COR-L47 (cell line): Measurements from ENCODE around the gene WDR31.
"Not testable (repeated sequence)": the region's sequence is repeated elsewhere in the genome, so short reads cannot be mapped to it uniquely, and the experiment has no call there.

Experiments
- DNase-seq: peaks from one replicate; lab custom pipeline; 2025; lab: John Stamatoyannopoulos, UW

Gene WDR31

DNA sequence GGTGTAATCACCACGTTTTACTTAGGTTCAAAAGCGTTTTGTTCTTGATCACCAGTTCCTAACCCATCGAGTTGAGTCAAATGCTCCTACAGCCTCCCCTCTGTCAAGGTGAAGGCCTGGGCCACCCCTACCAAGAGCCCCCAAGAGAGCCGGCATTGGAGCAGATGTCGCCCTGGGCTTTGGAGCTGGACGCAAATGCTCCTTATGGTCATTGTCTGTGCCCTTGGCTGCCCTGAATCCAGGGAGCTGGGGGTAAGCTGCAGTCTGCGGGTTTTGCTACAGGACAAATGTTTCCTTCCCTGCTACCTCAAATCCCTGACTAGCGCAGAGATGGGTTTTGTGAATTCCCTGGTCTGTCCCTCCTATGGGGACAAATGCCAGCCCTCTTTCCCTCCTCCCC, 41.8 kb downstream of the WDR31 start:
- no peak for DNase-seq

GRCh38 chr9:113296796-113297558, 43.1 kb downstream of the WDR31 start:
- no peak for DNase-seq

DNA sequence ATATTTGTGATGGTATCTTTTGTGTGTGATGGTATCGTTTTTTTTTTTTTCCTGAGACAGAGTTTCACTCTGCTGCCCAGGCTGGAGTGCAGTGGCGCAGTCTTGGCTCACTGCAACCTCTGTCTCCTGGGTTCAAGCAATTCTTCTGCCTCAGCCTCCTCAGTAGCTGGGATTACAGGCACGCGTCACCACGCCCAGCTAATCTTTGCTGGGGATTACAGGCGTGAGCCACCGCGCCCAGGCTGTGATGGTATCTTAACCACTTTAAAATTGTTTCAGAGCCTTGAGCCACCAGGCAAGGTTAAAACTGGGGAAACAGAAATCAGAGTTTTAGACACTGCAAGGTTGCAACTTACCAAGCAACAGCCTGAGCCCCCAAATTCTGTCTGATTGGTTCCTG, 43.8 kb downstream of the WDR31 start:
- not testable (repeated sequence) for DNase-seq

GRCh38 chr9:113293285-113293878, 46.7 kb downstream of the WDR31 start:
- no peak for DNase-seq

DNA sequence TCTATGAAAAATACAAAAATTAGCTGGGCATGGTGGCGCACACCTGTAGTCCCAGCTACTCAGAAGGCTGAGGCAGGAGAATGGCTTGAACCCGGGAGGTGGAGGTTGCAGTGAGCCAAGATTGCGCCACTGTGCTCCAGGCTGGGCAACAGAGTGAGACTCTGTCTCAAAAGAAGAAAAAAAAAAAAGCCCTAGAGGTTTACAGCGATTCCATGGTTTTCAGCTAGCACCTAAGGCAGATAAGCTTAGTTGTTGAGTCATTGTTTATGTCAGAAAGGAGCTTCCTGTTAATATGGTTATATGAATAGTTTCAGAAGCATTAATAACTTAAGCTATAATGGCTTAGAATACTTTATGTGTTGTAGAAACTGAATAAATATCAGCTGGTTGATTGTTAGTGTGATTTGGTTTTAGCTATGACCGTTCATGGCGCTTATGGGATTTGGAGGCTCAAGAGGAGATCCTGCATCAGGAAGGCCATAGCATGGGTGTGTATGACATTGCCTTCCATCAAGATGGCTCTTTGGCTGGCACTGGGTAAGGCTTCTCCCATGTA, 49.9 kb downstream of the WDR31 start:
- DNase-seq, result no peak

DNA sequence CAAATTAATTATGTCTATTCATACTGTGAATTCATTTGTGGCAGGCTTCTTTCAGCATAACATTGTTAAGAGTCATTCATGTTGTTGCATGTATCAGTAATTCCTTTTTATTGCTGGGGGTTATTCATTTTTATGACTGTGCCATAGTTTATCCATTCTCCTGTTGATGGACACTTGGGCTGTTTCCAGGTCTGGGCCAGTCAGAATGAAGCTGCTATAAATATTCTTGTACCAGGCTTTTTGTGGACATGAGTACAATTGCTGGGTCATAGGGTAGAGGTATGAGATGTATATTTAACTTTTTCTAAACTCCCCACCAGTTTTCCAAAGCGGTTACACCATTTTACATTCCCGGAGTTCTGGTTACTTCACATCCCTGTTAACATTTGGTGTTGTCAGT, 51.0 kb downstream of the WDR31 start:
- DNase-seq, result no peak

DNA sequence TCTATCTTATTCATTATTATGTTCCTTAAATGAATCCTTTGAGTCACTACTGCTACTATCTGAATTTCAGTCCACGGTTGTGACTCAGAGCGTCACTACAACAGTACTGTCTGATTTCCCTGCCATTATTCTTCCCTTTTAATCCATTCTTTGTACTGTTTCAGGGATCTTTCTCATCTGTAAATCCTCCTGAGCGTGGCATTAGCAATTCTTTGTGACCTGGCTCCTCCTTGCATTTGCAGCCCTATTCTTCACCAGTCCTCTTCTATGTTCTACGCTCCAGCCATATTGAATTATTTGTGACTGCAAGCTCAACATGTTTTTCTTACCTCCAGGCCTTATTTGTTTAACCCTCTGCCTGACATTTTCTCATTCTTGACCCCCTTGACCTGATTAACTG, 58.7 kb downstream of the WDR31 start:
- no peak for DNase-seq

DNA sequence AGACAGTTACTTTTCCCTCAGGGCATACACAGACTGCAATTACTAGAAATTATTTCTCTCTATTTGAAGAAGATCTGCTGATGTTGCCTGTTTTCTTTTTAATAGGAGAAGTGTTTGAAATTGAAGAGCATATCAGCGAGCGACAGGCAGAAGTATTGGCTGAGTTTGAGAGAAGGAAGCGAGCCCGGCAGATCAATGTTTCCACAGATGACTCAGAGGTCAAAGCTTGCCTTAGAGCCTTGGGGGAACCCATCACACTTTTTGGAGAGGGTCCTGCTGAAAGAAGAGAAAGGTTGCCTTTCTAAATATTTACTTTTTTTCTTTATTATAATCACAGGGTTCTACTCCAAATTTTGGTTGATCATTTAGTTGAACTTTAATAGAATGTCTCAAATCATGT, 61.2 kb downstream of the WDR31 start:
- DNase-seq, result no peak

GRCh38 chr9:113275157-113276131, 64.6 kb downstream of the WDR31 start, which contains the start of the genes CDC26 and PRPF4:
Gene CDC26, minus strand, starts transcription at chr9:113275572. Its CDS starts 3,065 bp downstream, at chr9:113272507.
Gene PRPF4, plus strand, starts transcription at chr9:113275658. Its CDS starts 86 bp downstream, at chr9:113275744.
- peak; percentile 97 for DNase-seq

DNA sequence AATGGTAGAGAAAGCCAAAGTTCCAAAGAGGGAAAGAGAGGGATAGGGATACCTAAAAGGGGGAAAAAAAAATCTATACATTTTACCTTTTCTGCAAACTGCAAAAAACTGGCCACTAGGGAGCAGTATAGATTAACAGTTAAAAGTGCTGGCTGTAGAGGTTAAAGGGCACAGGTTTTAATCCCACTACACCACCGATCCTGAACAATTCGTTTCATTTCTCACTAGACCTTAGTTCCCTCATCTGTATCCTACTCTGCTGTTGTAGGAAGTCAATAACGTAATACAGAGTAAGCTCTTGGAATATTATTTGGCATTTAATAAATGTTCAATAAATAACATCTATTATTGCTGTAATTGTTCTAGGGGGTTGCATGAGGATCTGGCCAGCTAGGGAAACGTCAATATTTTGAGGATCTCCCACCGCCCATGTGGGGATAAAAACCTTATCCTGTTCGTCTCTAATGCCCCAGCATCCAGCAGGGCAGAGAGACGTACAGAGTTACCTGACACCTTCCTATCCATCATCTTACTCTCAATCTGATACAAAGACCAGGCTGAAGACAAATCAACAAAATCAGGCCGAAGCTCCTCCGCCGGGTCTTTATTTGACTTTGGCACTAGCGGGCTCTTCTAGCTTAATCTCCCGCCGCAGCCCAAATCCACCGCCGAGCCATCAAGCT, 65.5 kb downstream of the WDR31 start:
- DNase-seq, result peak; percentile 69

- DNase-seq, result no peak
Measured at GRCh38 chr9:113269871-113270270, 70.2 kb downstream of the WDR31 start.

DNA sequence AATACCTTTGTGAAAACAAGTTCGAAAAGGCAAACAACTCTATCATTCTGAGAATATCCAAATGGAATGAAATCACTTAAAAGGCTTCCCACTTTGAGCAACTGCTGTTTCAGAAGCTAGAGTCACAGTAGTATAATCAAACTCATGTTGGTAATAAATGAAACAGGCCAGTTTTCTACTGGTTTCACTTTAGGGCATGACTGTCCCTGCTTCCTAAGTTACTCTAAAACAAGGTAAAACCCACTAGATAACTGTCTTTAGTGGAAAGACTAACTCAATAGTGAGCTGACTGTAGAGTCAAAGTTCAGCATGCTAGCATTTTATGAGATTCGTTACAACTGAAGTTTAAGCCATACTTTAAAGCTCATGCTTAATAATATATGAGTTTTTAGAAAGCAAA, 70.7 kb downstream of the WDR31 start:
- DNase-seq, result no peak

DNA sequence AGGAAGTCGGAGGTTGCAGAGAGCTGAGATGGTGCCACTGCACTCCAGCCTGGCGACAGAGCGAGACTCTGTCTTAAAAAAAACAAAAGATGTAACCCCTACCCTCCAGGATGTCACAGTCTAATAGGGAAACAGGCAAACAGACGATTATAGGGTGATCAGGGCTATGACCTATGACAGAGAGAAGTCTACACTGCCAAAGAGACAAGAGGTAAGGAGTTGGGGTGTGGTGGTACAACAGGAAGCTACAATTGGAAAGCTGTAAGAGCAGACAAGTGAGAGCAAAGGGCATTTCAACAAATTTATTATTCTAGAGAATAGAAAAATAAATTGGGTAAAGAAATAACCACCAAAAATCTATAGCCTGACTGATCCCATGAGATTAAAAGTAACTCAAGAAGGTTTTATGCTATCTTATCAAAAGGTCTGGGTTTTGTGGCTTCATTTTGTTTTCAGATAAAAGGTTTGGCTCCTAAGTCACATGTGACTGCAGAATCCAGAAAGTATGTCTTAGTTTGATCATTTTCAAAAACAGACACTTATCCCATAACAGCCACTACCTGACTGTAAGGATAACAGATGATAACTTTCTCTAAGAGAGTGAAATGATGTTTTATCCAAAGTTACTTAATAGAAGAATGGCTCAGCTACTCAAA, 72.0 kb downstream of the WDR31 start:
- no peak for DNase-seq

GRCh38 chr9:113266174-113266573, 73.9 kb downstream of the WDR31 start:
- no peak for DNase-seq
